PC-9 (cell line): Measurements from ENCODE around the gene MAP4. TPM values are rescaled to one million over a fixed set of nuclear protein-coding genes. Genes with fewer than 3 reads are reported as not detected.

Experiments used
- BruUV-seq: library from RNA; stranded (reverse); fragments of 400-500 nt; replicated peaks from 2 replicates; lab custom pipeline; 2021; lab: Mats Ljungman, UMichigan
- CTCF ChIA-PET: fragments of 300-600 bp; sonication (Branson Sonifier 250); formaldehyde crosslinking; loops from one replicate; lab custom pipeline; 2022; ENCODE audit warnings: antibody characterized with exemption; lab: Charles Lee
- POLR2A ChIA-PET: fragments of 300-600 bp; sonication (Branson Sonifier 250); formaldehyde crosslinking; loops from one replicate; lab custom pipeline; 2022; ENCODE audit warnings: antibody characterized with exemption; ENCODE audit not compliant: unreplicated experiment; lab: Charles Lee
- DNase-seq, 2 experiments: peaks; one replicate each; pipeline versions ENCODE4 v3.0.0 to v3.0.0-alpha.2; 2015 to 2022; ENCODE audit warnings: mixed read lengths in 1 of 2
- H2AFZ ChIP-seq: fragments of 200-600 bp; sonication (generic); 2 replicates; pipeline ENCODE4 v1.8.1; 2017; ENCODE audit warnings: antibody characterized with exemption
- H3F3A ChIP-seq: fragments of 200-600 bp; sonication (generic); 2 replicates; pipeline ENCODE4 v1.8.1; 2017; ENCODE audit warnings: antibody characterized with exemption, mild to moderate bottlenecking, low read depth; ENCODE audit not compliant: insufficient read depth
- H3K27ac ChIP-seq: fragments of 200-600 bp; sonication (generic); 2 replicates; pipeline ENCODE4 v1.6.1; 2016; ENCODE audit warnings: mixed run types
- H3K27me3 ChIP-seq: fragments of 200-600 bp; sonication (generic); 2 replicates; pipeline ENCODE4 v1.6.1; 2016; ENCODE audit warnings: low read depth, mixed run types; ENCODE audit not compliant: insufficient read depth
- H3K36me3 ChIP-seq: fragments of 200-600 bp; sonication (generic); 2 replicates; pipeline ENCODE4 v1.6.1; 2016; ENCODE audit warnings: low read depth, mixed run types
- H3K4me1 ChIP-seq: fragments of 200-600 bp; sonication (generic); replicated peaks from 2 replicates; pipeline ENCODE4 v1.6.1; 2016; ENCODE audit warnings: mixed run types; ENCODE audit not compliant: insufficient read depth
- H3K4me2 ChIP-seq: fragments of 200-600 bp; sonication (generic); 2 replicates; pipeline ENCODE4 v1.6.1; 2017; ENCODE audit warnings: mixed run types
- H3K4me3 ChIP-seq: fragments of 200-600 bp; sonication (generic); 2 replicates; pipeline ENCODE4 v1.6.1; 2016; ENCODE audit warnings: mixed run types
- H3K79me2 ChIP-seq: fragments of 200-600 bp; sonication (generic); 2 replicates; pipeline ENCODE4 v1.6.1; 2017; ENCODE audit warnings: low read depth, mixed run types
- H3K9me2 ChIP-seq: fragments of 200-600 bp; sonication (generic); 2 replicates; pipeline ENCODE4 v1.8.1; 2017; ENCODE audit warnings: mild to moderate bottlenecking; ENCODE audit not compliant: insufficient read depth
- H3K9me3 ChIP-seq: fragments of 200-600 bp; sonication (generic); 2 replicates; pipeline ENCODE4 v1.8.1; 2016; ENCODE audit warnings: low read depth; ENCODE audit not compliant: insufficient read depth
- H4K20me1 ChIP-seq: fragments of 200-600 bp; sonication (generic); 2 replicates; pipeline ENCODE4 v1.8.1; 2017; ENCODE audit not compliant: insufficient read depth
- EZH2 ChIP-seq: fragments of 200-600 bp; sonication (generic); IDR thresholded peaks from 2 replicates; pipeline ENCODE4 v1.8.0; 2017; ENCODE audit warnings: antibody characterized with exemption, low read depth
- intact Hi-C: fragments of 100-400 bp; cut with micrococcal nuclease; formaldehyde crosslinking; loops from one replicate; pipeline ENCODE4 v1.10.0; 2022; ENCODE audit not compliant: unreplicated experiment
- total RNA-seq: library from RNA; stranded (reverse); gene quantifications from 2 replicates; pipeline ENCODE4 v1.2.3, GENCODE V29; 2021
- TF ChIP-seq, protein P1 (sequence below): fragments of 200-600 bp; sonication (generic); conservative IDR thresholded peaks from 2 replicates; pipeline ENCODE4 v1.6.1; 2017; ENCODE audit warnings: mixed run types, antibody characterized with exemption, mild to moderate bottlenecking, moderate library complexity

Gene MAP4
- total RNA-seq, 1 experiment from 2014 or later: 187 TPM

- ChIA-PET POLR2A (no interaction called here), CTCF (no interaction called here)
- no peak overlapping the region for H3K4me3 ChIP-seq
- H3K4me1 ChIP-seq: peaks cover 9% of the 10 kb centered on the region
- no peak overlapping the region for H2AFZ ChIP-seq
- H3F3A ChIP-seq: peaks cover 13% of the 10 kb centered on the region; the same call in 1 of the 2 replicates
- TF ChIP-seq, protein P1, sequence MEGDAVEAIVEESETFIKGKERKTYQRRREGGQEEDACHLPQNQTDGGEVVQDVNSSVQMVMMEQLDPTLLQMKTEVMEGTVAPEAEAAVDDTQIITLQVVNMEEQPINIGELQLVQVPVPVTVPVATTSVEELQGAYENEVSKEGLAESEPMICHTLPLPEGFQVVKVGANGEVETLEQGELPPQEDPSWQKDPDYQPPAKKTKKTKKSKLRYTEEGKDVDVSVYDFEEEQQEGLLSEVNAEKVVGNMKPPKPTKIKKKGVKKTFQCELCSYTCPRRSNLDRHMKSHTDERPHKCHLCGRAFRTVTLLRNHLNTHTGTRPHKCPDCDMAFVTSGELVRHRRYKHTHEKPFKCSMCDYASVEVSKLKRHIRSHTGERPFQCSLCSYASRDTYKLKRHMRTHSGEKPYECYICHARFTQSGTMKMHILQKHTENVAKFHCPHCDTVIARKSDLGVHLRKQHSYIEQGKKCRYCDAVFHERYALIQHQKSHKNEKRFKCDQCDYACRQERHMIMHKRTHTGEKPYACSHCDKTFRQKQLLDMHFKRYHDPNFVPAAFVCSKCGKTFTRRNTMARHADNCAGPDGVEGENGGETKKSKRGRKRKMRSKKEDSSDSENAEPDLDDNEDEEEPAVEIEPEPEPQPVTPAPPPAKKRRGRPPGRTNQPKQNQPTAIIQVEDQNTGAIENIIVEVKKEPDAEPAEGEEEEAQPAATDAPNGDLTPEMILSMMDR: no peak
- TF ChIP-seq EZH2: no peak
- H3K9me3 ChIP-seq: no peaks in the 10 kb centered on the region
- no TSS peak for BruUV-seq
- peaks cover 4% of the 10 kb centered on the region for H3K79me2 ChIP-seq
- no peaks in the 10 kb centered on the region for H3K27me3 ChIP-seq
- intact Hi-C loops: no loop called here
- DNase-seq: no peak
- no peaks in the 10 kb centered on the region for H3K36me3 ChIP-seq
- H3K27ac ChIP-seq: no peak overlapping the region
- H3K4me2 ChIP-seq: no peak overlapping the region
- H4K20me1 ChIP-seq: peaks cover 5% of the 10 kb centered on the region
- no peaks in the 10 kb centered on the region for H3K9me2 ChIP-seq
Measured at GRCh38 chr3:48023377-48023776, 7.2 kb upstream of the MAP4 start.

- peaks cover 10% of the 10 kb centered on the region for H3K4me1 ChIP-seq
- H3K36me3 ChIP-seq: no peaks in the 10 kb centered on the region
- peaks cover 12% of the 10 kb centered on the region for H3K79me2 ChIP-seq
- H3K27ac ChIP-seq: no peak overlapping the region
- H3F3A ChIP-seq: peaks cover 13% of the 10 kb centered on the region; the same call in 1 of the 2 replicates
- BruUV-seq: no TSS peak
- intact Hi-C loops: no loop called here
- peaks cover 3% of the 10 kb centered on the region for H4K20me1 ChIP-seq
- no peak overlapping the region for H3K4me3 ChIP-seq
- no peaks in the 10 kb centered on the region for H3K9me2 ChIP-seq
- POLR2A ChIA-PET: no interaction called here
- no peaks in the 10 kb centered on the region for H3K27me3 ChIP-seq
- H2AFZ ChIP-seq: no peak overlapping the region
- TF ChIP-seq, protein P1: no peak
- no peak for TF ChIP-seq EZH2
- H3K9me3 ChIP-seq: no peaks in the 10 kb centered on the region
- CTCF ChIA-PET: no interaction called here
- DNase-seq: no peak
- no peak overlapping the region for H3K4me2 ChIP-seq
Measured at GRCh38 chr3:48022178-48022577, 6.0 kb upstream of the MAP4 start.

DNA sequence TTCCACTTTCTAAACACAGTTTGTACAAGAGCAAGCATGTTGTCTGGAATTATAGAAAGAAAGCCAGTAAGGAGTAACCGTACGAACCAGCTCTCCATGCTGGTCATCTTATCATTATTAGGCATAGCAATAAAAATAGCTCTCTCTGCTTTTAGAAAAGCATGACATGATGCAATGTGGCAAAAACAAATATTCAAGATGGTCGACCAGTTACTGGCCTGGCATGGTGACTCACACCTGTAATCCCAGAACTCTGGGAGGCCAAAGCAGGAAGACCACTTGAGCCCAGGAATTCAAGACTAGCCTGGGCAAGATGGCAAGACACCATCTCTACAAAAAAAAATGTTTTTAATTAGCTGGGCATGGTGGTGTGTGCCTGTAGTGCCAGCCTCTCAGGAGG, 2.6 kb upstream of the MAP4 start:
- peak overlapping the region; percentile 50 for H3K27ac ChIP-seq
- peaks cover under 1% of the 10 kb centered on the region; the same call in 1 of the 2 replicates for H4K20me1 ChIP-seq
- peaks cover 31% of the 10 kb centered on the region; the same call in 1 of the 2 replicates for H3F3A ChIP-seq
- intact Hi-C loops: loop anchor here (5.0 kb wide), 1 partner anchor 68 kb away; no protein-coding TSS in a partner anchor
- POLR2A ChIA-PET: interaction anchor here (0.6 to 0.7 kb wide), 3 partner anchors 21 to 1500 kb away, joined by 3 to 18 read pairs (median 3); no protein-coding TSS in a partner anchor
- TF ChIP-seq, protein P1: no peak
- no peak for TF ChIP-seq EZH2
- H3K79me2 ChIP-seq: peaks cover 37% of the 10 kb centered on the region
- no peak overlapping the region for H3K4me3 ChIP-seq
- H2AFZ ChIP-seq: no peak overlapping the region
- no peaks in the 10 kb centered on the region for H3K9me2 ChIP-seq
- CTCF ChIA-PET: no interaction called here
- H3K4me2 ChIP-seq: 0 out of 2 replicates have a peak overlapping the region, but pooled peaks have one; percentile 16
- no TSS peak for BruUV-seq
- H3K4me1 ChIP-seq: peaks cover 27% of the 10 kb centered on the region
- no peaks in the 10 kb centered on the region for H3K36me3 ChIP-seq
- no peaks in the 10 kb centered on the region for H3K9me3 ChIP-seq
- H3K27me3 ChIP-seq: no peaks in the 10 kb centered on the region
- DNase-seq: peak in 1 of 2 experiments; percentile 77
